Hepatocyte (in vitro differentiated cells): ENCODE results near the gene ASB1. TPM values are rescaled to one million over a fixed set of nuclear protein-coding genes. Genes with fewer than 3 reads are reported as not detected.

Source experiments
- DNase-seq: peaks from one replicate; pipeline ENCODE4 v3.0.0-alpha.2; 2016; ENCODE audit warnings: low spot score
- H2AFZ ChIP-seq: fragments of 200-600 bp; sonication (generic); 2 replicates; pipeline ENCODE4 v1.6.0; 2016; ENCODE audit warnings: antibody characterized with exemption, mild to moderate bottlenecking
- H3K27ac ChIP-seq: fragments of 200-600 bp; sonication (generic); 2 replicates; pipeline ENCODE4 v1.5.1; 2016; ENCODE audit warnings: mild to moderate bottlenecking
- H3K27me3 ChIP-seq: fragments of 200-600 bp; sonication (generic); 2 replicates; pipeline ENCODE4 v1.6.1; 2016
- H3K36me3 ChIP-seq: fragments of 200-600 bp; sonication (generic); replicated peaks from 2 replicates; pipeline ENCODE4 v1.5.1; 2016; ENCODE audit warnings: low read depth; ENCODE audit not compliant: insufficient read depth
- H3K4me1 ChIP-seq: fragments of 200-600 bp; sonication (generic); 2 replicates; pipeline ENCODE4 v1.5.1; 2016; ENCODE audit warnings: mild to moderate bottlenecking, moderate library complexity; ENCODE audit not compliant: insufficient read depth
- H3K4me2 ChIP-seq: fragments of 200-600 bp; sonication (generic); 2 replicates; pipeline ENCODE4 v1.6.0; 2016
- H3K4me3 ChIP-seq: fragments of 200-600 bp; sonication (generic); 2 replicates; pipeline ENCODE4 v1.5.1; 2016; ENCODE audit warnings: mild to moderate bottlenecking
- H3K79me2 ChIP-seq: fragments of 200-600 bp; sonication (generic); 2 replicates; pipeline ENCODE4 v1.6.0; 2017; ENCODE audit warnings: mild to moderate bottlenecking
- H3K9me2 ChIP-seq: fragments of 200-600 bp; sonication (generic); replicated peaks from 2 replicates; pipeline ENCODE4 v1.6.0; 2017; ENCODE audit warnings: mild to moderate bottlenecking; ENCODE audit not compliant: insufficient read depth
- H3K9me3 ChIP-seq: fragments of 200-600 bp; sonication (generic); 2 replicates; pipeline ENCODE4 v1.5.1; 2016; ENCODE audit warnings: low read depth, mild to moderate bottlenecking
- H4K20me1 ChIP-seq: fragments of 200-600 bp; sonication (generic); 2 replicates; pipeline ENCODE4 v1.6.0; 2016; ENCODE audit warnings: mild to moderate bottlenecking; ENCODE audit not compliant: insufficient read depth, poor library complexity, severe bottlenecking
- CTCF ChIP-seq: fragments of 200-600 bp; sonication (generic); IDR thresholded peaks from 2 replicates; pipeline ENCODE4 v1.5.1; 2016; ENCODE audit warnings: antibody characterized with exemption, mild to moderate bottlenecking; ENCODE audit not compliant: poor library complexity
- EZH2 ChIP-seq: fragments of 200-600 bp; sonication (generic); IDR thresholded peaks from 2 replicates; pipeline ENCODE4 v1.6.1; 2016; ENCODE audit warnings: antibody characterized with exemption, mild to moderate bottlenecking, borderline replicate concordance
- EZH2phosphoT487 ChIP-seq: fragments of 200-600 bp; sonication (generic); IDR thresholded peaks from one replicate; pipeline ENCODE4 v1.6.1; 2018; ENCODE audit warnings: antibody characterized with exemption, mild to moderate bottlenecking, low read depth, moderate library complexity; ENCODE audit not compliant: unreplicated experiment, severe bottlenecking
- WGBS: methylation state at CpG from one replicate; pipeline ENCODE4 v1.1.6; 2016; ENCODE audit warnings: low lambda C conversion rate; ENCODE audit errors: missing lambda C conversion rate; 5-methylcytosine and 5-hydroxymethylcytosine counted together
- polyA plus RNA-seq: library from polyadenylated mRNA; unstranded; fragments of >200 nt; fragmentation: Nextera tagmentation; extraction: Ambion mirVana; gene quantifications from 2 replicates; pipeline ENCODE4 v1.2.1, GENCODE V29; 2016
- total RNA-seq: library from RNA; depleted of rRNA; stranded (reverse); fragments of >200 nt; gene quantifications from 2 replicates; pipeline ENCODE4 v1.2.3, GENCODE V29; 2014

Gene ASB1
- total and polyA plus RNA-seq, 2 experiments from 2014 or later = 13.0 to 27.9 TPM

- TF ChIP-seq EZH2phosphoT487 (no peak), CTCF (no peak), EZH2 (no peak)
- H3K9me2 ChIP-seq = no peaks in the 10 kb centered on the region
- H3K27ac ChIP-seq = no peak overlapping the region
- H3K4me3 ChIP-seq = no peak overlapping the region
- no peaks in the 10 kb centered on the region for H3K9me3 ChIP-seq
- no peaks in the 10 kb centered on the region for H3K79me2 ChIP-seq
- WGBS = 91% methylated on average over 5 of the region's 5 CpGs
- H4K20me1 ChIP-seq = no peaks in the 10 kb centered on the region
- no peak overlapping the region for H3K4me2 ChIP-seq
- no peaks in the 10 kb centered on the region for H3K4me1 ChIP-seq
- no peak for DNase-seq
- no peak overlapping the region for H2AFZ ChIP-seq
- no peaks in the 10 kb centered on the region for H3K27me3 ChIP-seq
- H3K36me3 ChIP-seq = no peaks in the 10 kb centered on the region
These were observed 59.6 kb downstream of the ASB1 start for GRCh38 chr2:238486123-238486848.

GRCh38 chr2:238487134-238487533, 60.4 kb downstream of the ASB1 start:
- Histone ChIP-seq H3K4me3 (no peak overlapping the region), H3K79me2 (no peaks in the 10 kb centered on the region), H3K9me2 (no peaks in the 10 kb centered on the region), H3K27me3 (no peaks in the 10 kb centered on the region), H3K36me3 (no peaks in the 10 kb centered on the region), H3K4me2 (no peak overlapping the region), H4K20me1 (no peaks in the 10 kb centered on the region), H3K27ac (no peak overlapping the region), H3K9me3 (no peaks in the 10 kb centered on the region), H3K4me1 (no peaks in the 10 kb centered on the region), H2AFZ (no peak overlapping the region)
- DNase-seq = no peak
- WGBS = 92% methylated on average over 14 of the region's 14 CpGs
- TF ChIP-seq EZH2 (no peak), EZH2phosphoT487 (no peak), CTCF (no peak)

- WGBS = 91% methylated on average over 12 of the region's 12 CpGs
- no peaks in the 10 kb centered on the region for H3K79me2 ChIP-seq
- H4K20me1 ChIP-seq = no peaks in the 10 kb centered on the region
- no peaks in the 10 kb centered on the region for H3K9me3 ChIP-seq
- no peak overlapping the region for H3K4me2 ChIP-seq
- TF ChIP-seq EZH2 (no peak), CTCF (no peak), EZH2phosphoT487 (no peak)
- H3K36me3 ChIP-seq = no peaks in the 10 kb centered on the region
- no peak overlapping the region for H3K27ac ChIP-seq
- H3K9me2 ChIP-seq = no peaks in the 10 kb centered on the region
- DNase-seq = no peak
- H3K4me1 ChIP-seq = peaks cover 3% of the 10 kb centered on the region
- H3K4me3 ChIP-seq = no peak overlapping the region
- H2AFZ ChIP-seq = no peak overlapping the region
- no peaks in the 10 kb centered on the region for H3K27me3 ChIP-seq
These were observed 61.1 kb downstream of the ASB1 start for GRCh38 chr2:238487652-238488346.
